GM18499 (cell line): Measurements from ENCODE around the gene BRD3.

ENCODE experiments used
- ATAC-seq: cut with Tn5 transposase; IDR thresholded peaks from one replicate; pipeline ENCODE4 v1.9.1; 2021; ENCODE audit warnings: moderate number of reproducible peaks; ENCODE audit not compliant: insufficient read depth, unreplicated experiment

Gene BRD3

DNA sequence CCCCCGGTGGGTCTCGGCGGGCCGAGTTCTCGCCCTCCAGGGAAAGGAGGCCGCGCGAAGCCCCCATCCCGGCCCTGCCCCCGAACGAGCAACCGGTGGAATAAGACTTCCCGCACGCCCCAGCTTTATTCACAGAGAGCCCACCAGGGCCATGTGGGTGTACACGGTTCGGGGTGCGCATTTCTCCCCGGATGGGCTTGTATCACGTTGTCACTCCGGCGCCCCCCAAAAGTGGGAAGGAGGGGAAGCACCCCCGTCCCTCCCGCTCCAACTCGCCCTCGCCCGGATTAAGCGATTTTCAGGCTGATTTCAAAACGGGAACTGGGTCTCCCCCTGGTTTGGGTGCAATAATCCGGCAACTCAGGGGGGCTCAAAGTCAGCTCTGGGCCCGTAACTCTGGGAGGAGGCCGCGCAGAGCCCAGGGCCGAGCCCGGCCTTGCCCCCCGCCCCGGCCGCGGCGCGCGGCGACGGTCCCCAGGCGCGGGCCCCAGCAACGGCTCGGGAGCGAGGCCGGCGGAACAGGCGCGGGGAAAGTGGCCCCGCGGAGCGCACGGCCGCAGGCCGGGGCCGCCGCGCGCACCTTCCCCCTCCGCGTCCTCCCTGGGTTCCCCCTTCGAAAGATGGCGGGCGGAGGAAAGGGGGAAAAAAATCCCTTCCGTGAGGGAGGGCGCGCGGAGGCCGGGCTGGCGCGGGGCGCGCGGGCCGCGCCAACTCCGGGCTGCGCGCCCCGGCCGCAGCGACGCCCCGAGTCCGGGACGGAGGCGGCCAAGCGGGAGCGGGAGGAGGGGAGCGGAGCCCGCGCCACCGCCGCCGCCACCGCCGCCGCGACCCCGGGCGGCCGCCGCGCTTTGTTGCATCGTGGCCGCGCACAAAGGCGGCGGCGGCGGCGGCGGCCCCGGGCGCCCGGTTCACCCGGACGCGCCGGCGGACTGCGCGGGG is 644 bp downstream of the BRD3 start:
- ATAC-seq = no peak

GRCh38 chr9:134066526-134066912 is 1.3 kb downstream of the BRD3 start:
- ATAC-seq = no peak

DNA sequence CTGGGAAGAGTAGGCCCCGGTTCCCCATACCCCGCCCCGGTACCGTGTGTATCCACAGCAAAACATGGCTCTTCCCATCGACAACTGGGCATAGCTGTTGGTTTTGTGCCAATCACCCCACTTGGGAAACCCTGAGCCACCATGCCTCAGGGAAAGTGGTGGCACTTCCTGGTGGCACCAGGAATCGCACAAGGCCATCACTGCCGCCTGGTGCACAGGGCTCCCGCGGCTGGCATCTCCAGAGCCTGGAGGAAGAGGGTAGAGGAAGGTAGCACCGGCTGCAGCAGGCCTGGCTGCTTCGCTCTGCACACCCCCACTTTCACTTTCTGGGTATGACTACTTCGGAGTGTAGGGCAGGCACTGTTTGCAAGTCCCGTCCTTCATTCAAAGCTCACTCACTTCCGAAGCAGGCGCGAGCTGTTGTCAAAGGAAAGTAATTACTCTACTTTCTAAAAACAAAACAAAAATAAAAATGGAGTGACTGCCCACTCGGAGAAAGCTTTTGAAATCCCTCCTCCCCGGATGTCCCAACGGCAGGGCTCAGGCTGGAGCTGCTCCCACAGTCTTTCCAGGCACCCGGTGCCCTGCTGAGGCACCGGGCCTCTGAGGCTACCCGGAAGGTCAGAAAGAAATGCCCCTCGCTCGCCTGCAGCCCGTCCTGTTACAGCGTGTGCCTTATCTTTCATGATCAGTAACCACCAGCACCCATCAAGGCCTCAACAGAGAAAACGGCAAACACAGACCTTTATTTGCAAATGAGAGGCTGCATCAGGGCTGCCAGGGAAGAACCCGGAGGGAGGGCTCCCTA is 2.0 kb downstream of the BRD3 start:
- ATAC-seq = no peak

- ATAC-seq = no peak
Observed at GRCh38 chr9:134064711-134065110, 3.1 kb downstream of the BRD3 start.

DNA sequence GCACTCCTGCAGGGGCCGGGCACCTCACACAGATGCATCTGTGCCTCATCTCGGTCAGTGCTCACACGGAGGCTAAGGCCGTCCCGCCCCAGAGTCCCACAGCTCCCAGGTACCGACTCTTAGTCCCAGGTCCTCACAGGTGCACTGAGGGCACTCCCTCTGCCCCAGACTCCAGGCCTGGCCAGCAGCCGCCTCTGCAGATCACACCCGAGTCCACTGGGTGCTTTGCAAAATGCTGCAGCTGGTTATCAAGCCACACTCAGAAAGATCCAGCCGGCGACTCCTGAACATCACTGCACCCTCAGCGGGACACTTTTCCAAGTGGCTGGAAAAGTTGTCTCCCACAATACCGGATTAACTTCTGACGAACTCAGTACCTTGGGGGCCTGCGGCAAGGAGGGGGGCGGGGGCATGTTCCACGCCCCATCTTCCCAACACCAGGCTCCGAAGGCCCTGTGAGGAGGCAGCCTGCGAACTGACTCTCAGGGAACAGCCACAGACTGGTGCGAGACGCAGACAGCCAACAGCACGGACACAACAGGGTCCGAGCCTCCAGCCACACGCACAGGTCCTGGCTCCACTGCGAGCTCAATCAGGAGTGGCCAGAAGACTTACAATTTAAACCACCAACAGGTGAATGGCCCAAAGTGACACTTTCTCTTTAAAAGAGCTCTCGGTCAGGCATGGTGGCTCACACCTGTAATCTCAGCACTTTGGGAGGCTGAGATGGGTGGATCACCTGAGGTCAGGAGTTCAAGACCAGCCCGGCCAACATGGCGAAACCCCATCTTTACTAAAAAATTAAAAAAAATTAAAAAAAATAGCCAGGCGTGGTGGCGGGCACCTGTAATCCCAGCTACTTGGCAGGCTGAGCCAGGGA is 4.0 kb downstream of the BRD3 start:
- no peak for ATAC-seq

DNA sequence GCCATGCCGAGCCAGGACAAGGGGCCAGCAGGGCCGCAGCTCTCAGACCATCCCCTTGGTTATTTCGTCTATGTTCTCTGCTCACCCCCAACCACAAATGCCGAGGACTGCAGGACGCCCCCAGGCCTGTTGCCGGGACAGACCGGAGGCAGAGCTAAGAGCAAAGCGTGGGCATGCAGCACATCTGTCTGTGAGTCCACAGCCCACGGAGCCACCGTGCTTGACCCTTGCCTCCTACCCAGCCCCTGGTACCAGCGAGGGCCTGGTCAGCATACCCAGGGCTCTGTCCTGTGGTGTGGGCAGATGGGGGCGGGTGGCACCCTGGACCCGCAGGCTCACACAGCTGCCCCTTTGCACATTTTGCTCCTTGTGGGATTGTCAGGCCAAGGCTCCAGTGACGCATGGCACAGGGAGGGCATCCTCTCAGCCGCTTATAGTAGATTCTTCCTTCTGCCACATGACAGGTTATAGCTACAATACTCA is 4.7 kb downstream of the BRD3 start:
- ATAC-seq = no peak

- no peak for ATAC-seq
Observed at GRCh38 chr9:134062461-134063087, 5.3 kb downstream of the BRD3 start.

- ATAC-seq = no peak
Observed at GRCh38 chr9:134061688-134062371, 6.0 kb downstream of the BRD3 start.

DNA sequence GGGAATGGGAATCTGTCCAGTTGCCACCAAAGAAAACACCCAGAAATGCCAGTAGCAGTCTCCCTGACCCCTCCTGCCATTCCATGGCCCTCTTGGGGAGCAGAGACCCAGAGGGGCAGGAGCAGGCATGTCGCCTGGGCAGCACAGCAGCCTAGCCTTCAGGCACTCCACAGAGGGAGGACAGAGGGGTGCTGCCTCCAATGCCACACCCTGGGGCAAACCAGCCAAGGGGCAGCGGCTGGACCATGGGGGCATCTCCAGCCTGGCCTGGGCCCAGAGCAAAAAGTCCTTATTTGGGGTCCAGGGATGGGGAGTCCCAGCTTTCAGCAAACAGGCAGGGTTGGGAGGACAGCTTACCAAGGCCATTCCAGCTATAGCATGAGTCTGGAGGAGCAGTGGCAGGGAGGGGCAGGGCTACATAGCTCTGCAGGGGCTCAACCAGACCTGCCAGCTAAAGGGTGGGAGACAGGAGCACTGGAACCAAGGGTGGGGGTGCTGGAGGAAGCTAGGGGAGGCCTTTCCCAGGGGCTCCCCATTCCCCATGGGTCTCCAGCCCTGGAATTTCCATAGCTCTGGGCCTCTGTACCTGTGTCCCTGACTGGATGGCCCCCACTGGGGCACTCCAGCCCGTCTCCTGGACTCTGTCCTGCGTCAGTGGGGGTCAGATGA is 6.7 kb downstream of the BRD3 start:
- no peak for ATAC-seq

DNA sequence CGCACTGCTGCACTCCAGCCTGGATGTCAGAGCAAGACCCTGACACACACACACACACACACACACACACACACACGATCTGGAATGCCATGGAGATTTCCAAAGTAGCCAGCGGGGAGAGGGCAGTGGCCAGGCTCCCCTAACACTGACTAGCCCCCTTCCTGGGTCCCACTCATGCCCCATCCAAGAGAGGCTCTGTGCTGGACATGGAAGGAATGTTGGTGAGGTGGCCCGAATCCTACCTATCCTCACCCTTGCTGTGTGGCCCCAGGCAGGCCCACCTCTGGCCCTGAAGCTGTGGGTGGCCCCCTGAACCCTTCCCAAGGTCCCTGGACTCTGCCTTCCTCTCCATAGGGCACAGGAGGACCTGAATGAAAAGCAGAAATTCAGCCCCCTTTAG is 7.3 kb downstream of the BRD3 start:
- no peak for ATAC-seq

DNA sequence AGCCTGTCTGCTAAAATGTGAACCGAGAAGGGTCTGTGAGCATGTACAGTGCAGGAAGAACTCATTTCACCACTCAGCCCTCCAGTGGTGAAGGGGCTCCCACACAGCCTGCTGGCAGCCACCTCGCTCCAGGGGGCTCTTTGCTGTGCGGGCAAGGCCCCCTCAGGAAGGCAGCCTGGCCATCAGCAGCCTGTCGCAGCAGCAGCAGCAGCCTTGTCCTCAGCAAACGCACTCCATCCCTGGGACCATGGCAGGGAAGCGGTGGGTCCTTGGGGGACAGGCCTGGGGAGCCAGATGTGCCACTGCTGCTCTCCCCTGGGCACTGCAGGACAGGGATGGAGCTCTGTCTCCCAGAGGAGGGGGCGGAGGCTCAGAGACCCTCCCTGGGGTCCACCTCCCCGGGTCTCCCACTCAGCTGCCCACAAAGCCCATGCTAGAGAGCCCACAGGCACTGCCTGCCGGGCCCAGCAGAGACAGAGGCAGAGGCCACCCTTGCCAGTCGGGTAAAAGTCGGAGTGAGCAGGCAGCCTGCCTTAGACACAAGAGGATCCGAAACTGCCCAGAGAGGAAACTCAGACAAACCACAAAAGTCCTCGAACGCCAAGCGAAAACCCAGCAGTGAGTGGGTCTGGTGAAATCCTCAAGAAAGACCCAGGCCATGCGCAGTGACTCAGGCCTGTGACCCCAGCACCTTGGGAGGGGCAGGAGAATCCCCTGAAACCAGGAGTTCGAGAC is 8.0 kb downstream of the BRD3 start:
- no peak for ATAC-seq

GRCh38 chr9:134059188-134059641 is 8.6 kb downstream of the BRD3 start:
- no peak for ATAC-seq

GRCh38 chr9:134058716-134059115 is 9.1 kb downstream of the BRD3 start:
- ATAC-seq = no peak

GRCh38 chr9:134057751-134058701 is 9.8 kb downstream of the BRD3 start:
- ATAC-seq = no peak

- ATAC-seq = no peak
Observed at GRCh38 chr9:134057307-134057657, 10.5 kb downstream of the BRD3 start.

- ATAC-seq = no peak
Observed at GRCh38 chr9:134056483-134057306, 11.1 kb downstream of the BRD3 start.
